Activated CD4-positive, alpha-beta T cell treated with anti-CD3 and anti-CD28 coated beads, Interleukin-2, amount 10 ng/mL, durations not matched to agents 7 days and 5 days (primary cell): ENCODE results near the gene ARMH2. TPM values are rescaled to one million over a fixed set of nuclear protein-coding genes. Genes with fewer than 3 reads are reported as not detected.

Experiments
- CTCF ChIA-PET: fragments of 350-600 bp; sonication (Branson Sonifier 250); formaldehyde crosslinking; loops from one replicate; lab custom pipeline; 2021; ENCODE audit warnings: antibody characterized with exemption; lab: Charles Lee
- POLR2A ChIA-PET: fragments of 350-600 bp; sonication (Branson Sonifier 250); formaldehyde crosslinking; loops from one replicate; lab custom pipeline; 2021; ENCODE audit warnings: antibody characterized with exemption; lab: Charles Lee
- DNase-seq: peaks from one replicate; pipeline ENCODE4 v3.0.0-alpha.2; 2020
- H3K27ac Mint-ChIP-seq: one replicate; pipeline ENCODE4 v1.8.0; 2021; ENCODE audit warnings: mild to moderate bottlenecking, moderate library complexity, mixed read lengths
- H3K27me3 Mint-ChIP-seq: one replicate; pipeline ENCODE4 v1.8.0; 2021; ENCODE audit warnings: mixed read lengths
- H3K36me3 Mint-ChIP-seq: one replicate; pipeline ENCODE4 v1.8.0; 2021; ENCODE audit warnings: low read depth, mixed read lengths
- H3K4me1 Mint-ChIP-seq: one replicate; pipeline ENCODE4 v1.8.0; 2021; ENCODE audit warnings: mixed read lengths
- H3K4me3 Mint-ChIP-seq: one replicate; pipeline ENCODE4 v1.8.0; 2021; ENCODE audit warnings: mild to moderate bottlenecking, moderate library complexity, mixed read lengths
- H3K9me3 Mint-ChIP-seq: one replicate; pipeline ENCODE4 v1.8.0; 2021; ENCODE audit warnings: mixed read lengths
- total RNA-seq, 2 experiments: library from RNA; stranded (reverse); gene quantifications; one replicate each; pipeline ENCODE4 v1.2.3, GENCODE V29; 2021

Gene ARMH2
- total RNA-seq, 2 experiments from 2014 or later = 1.8 to 2.3 TPM

- Mint-ChIP-seq H3K36me3 (peaks cover 87% of the 10 kb centered on the region), H3K4me1 (peaks cover 25% of the 10 kb centered on the region)
These were observed 33.3 kb upstream of the ARMH2 start for GRCh38 chr6:24831771-24832716.

GRCh38 chr6:24829657-24830056 lies 30.9 kb upstream of the ARMH2 start:
- CTCF ChIA-PET = interaction anchor here (0.6 to 2.1 kb wide), 3 partner anchors 16 to 43 kb away, joined by 3 to 4 read pairs (median 3); no protein-coding TSS in a partner anchor
- Mint-ChIP-seq H3K4me1 (peaks cover 12% of the 10 kb centered on the region), H3K27me3 (no peaks in the 10 kb centered on the region), H3K9me3 (peaks cover 3% of the 10 kb centered on the region), H3K4me3 (no peak overlapping the region), H3K36me3 (peaks cover 82% of the 10 kb centered on the region), H3K27ac (peak overlapping the region; percentile 11)
- POLR2A ChIA-PET = no interaction called here
- DNase-seq = no peak

More at GRCh38 chr6:24831771-24832716, 33.3 kb upstream of the ARMH2 start:
- ChIA-PET POLR2A (no interaction called here), CTCF (no interaction called here)
- DNase-seq = no peak
- H3K27me3 Mint-ChIP-seq = no peaks in the 10 kb centered on the region
- H3K4me3 Mint-ChIP-seq = peak overlapping the region; percentile 16
- H3K9me3 Mint-ChIP-seq = peaks cover 9% of the 10 kb centered on the region
- H3K27ac Mint-ChIP-seq = peak overlapping the region; percentile 60

DNA sequence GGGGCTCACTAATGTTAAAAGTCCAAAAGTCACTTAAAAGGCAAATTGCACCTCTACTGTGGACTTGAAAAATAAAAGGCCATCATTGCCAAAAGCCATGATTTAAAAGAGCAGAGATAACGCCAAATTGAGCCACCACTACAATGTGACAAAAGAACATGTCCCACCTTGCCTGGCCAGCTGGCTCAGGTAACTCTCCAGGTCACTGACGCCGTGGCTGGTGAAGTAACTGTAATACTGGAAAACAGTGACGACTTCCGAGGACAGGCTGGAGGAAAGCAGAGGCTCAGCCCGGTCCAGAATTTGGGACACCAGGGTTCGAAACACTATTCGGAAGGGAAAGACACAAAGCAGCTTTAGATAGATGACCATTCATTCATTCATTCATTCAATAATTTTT lies 29.3 kb upstream of the ARMH2 start:
- Mint-ChIP-seq H3K36me3 (peaks cover 80% of the 10 kb centered on the region), H3K9me3 (no peaks in the 10 kb centered on the region), H3K4me3 (no peak overlapping the region), H3K4me1 (peaks cover 5% of the 10 kb centered on the region), H3K27me3 (no peaks in the 10 kb centered on the region), H3K27ac (peak overlapping the region; percentile 57)
- DNase-seq = no peak
- POLR2A ChIA-PET = no interaction called here
- CTCF ChIA-PET = no interaction called here

GRCh38 chr6:24827162-24827561 lies 28.4 kb upstream of the ARMH2 start:
- H3K4me1 Mint-ChIP-seq = peaks cover 2% of the 10 kb centered on the region
- no peaks in the 10 kb centered on the region for H3K27me3 Mint-ChIP-seq
- H3K27ac Mint-ChIP-seq = no peak overlapping the region
- H3K9me3 Mint-ChIP-seq = no peaks in the 10 kb centered on the region
- H3K36me3 Mint-ChIP-seq = peaks cover 78% of the 10 kb centered on the region
- POLR2A ChIA-PET = no interaction called here
- no peak overlapping the region for H3K4me3 Mint-ChIP-seq
- DNase-seq = no peak
- CTCF ChIA-PET = no interaction called here

DNA sequence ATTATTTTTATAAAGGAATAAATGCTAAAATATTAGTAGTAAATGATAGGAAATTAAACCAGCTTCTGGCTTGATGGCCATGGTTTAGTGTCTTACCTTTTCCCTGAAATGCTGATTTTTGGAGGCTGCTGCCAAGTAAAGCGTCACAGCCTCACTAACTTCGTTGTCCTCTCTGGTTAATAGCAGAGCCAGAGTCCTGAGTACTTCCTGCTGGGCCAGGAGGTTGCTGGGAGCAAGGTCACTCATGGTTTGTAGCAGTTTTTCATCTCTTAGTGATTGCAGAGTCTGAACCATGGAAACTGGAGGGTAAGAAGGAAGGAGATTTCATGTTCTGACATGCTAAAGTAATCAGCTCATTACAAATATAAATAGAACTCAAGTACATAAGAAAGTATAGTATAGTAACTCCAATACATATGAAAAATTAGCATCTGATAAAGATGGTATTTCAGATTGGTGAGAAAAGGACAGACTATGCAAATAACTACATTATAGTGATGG lies 26.5 kb upstream of the ARMH2 start:
- Mint-ChIP-seq H3K4me3 (no peak overlapping the region), H3K36me3 (peaks cover 73% of the 10 kb centered on the region), H3K27ac (no peak overlapping the region), H3K4me1 (peaks cover 2% of the 10 kb centered on the region), H3K9me3 (no peaks in the 10 kb centered on the region), H3K27me3 (no peaks in the 10 kb centered on the region)
- ChIA-PET POLR2A (no interaction called here), CTCF (no interaction called here)
- DNase-seq = no peak

DNA sequence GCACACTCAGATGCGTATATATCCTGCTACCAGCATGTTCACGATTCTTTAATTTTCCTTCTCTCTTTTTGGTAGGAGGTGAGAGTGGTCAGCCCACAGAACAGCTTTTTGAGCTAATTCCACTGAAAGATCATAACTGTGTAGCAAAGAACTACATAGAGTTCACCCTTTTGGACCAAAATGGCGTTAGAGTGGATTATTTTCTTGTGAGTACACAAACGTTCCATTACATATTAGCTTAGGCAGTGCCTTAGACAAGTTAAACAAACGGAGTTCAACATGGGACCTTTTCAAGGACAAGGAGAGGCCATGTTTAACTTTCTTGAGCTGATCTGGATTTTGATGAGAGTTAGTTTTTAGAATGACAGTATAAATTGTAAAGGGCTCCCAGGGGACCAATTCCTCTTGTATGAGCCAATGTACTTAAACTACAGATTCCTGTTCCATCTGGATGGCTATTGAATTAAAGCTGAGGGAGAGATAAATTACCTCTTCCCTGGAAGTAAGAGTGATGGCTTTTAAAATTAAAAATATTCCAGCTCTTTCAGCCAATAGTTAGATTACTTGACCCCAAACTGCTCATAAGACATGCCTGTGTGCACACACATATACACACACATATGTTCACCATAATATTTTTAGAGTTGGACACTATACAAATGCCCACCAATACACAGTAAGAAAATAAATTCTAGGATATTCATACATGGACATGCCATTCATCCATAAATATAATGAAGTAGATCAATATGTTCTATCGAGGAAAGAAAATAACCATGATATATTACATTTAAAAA lies 25.6 kb upstream of the ARMH2 start:
- H3K4me3 Mint-ChIP-seq = no peak overlapping the region
- CTCF ChIA-PET = interaction anchor here (1.2 kb wide), 1 partner anchor 301 kb away, joined by 4 read pairs; no protein-coding TSS in a partner anchor
- no peaks in the 10 kb centered on the region for H3K9me3 Mint-ChIP-seq
- no peaks in the 10 kb centered on the region for H3K27me3 Mint-ChIP-seq
- POLR2A ChIA-PET = no interaction called here
- peaks cover 70% of the 10 kb centered on the region for H3K36me3 Mint-ChIP-seq
- H3K4me1 Mint-ChIP-seq = peaks cover 2% of the 10 kb centered on the region
- peak overlapping the region; percentile 13 for H3K27ac Mint-ChIP-seq
- no peak for DNase-seq

GRCh38 chr6:24823185-24823584 lies 24.5 kb upstream of the ARMH2 start:
- Mint-ChIP-seq H3K27ac (no peak overlapping the region), H3K27me3 (no peaks in the 10 kb centered on the region), H3K36me3 (peaks cover 76% of the 10 kb centered on the region), H3K4me3 (no peak overlapping the region), H3K4me1 (peaks cover 4% of the 10 kb centered on the region), H3K9me3 (peaks cover 7% of the 10 kb centered on the region)
- ChIA-PET CTCF (interaction anchor here (1.2 kb wide), 1 partner anchor 300 kb away, joined by 4 read pairs; no protein-coding TSS in a partner anchor), POLR2A (no interaction called here)
- DNase-seq = no peak

GRCh38 chr6:24822696-24823095 lies 24.0 kb upstream of the ARMH2 start:
- Mint-ChIP-seq H3K27ac (no peak overlapping the region), H3K27me3 (no peaks in the 10 kb centered on the region), H3K4me1 (peaks cover 4% of the 10 kb centered on the region), H3K4me3 (no peak overlapping the region), H3K9me3 (peaks cover 10% of the 10 kb centered on the region), H3K36me3 (peaks cover 77% of the 10 kb centered on the region)
- ChIA-PET CTCF (no interaction called here), POLR2A (no interaction called here)
- no peak for DNase-seq

GRCh38 chr6:24821860-24822444 lies 23.2 kb upstream of the ARMH2 start:
- no peak for DNase-seq
- no peak overlapping the region for H3K4me3 Mint-ChIP-seq
- ChIA-PET CTCF (no interaction called here), POLR2A (no interaction called here)
- peaks cover 4% of the 10 kb centered on the region for H3K4me1 Mint-ChIP-seq
- peak overlapping the region; percentile 74 for H3K27ac Mint-ChIP-seq
- peaks cover 13% of the 10 kb centered on the region for H3K9me3 Mint-ChIP-seq
- no peaks in the 10 kb centered on the region for H3K27me3 Mint-ChIP-seq
- peaks cover 74% of the 10 kb centered on the region for H3K36me3 Mint-ChIP-seq

- Mint-ChIP-seq H3K27me3 (no peaks in the 10 kb centered on the region), H3K9me3 (peaks cover 13% of the 10 kb centered on the region), H3K27ac (no peak overlapping the region), H3K4me1 (peaks cover 3% of the 10 kb centered on the region), H3K4me3 (no peak overlapping the region), H3K36me3 (peaks cover 46% of the 10 kb centered on the region)
- POLR2A ChIA-PET = no interaction called here
- DNase-seq = no peak
- CTCF ChIA-PET = interaction anchor here (1.4 kb wide), 1 partner anchor 21 kb away, joined by 4 read pairs; no protein-coding TSS in a partner anchor
These were observed 19.6 kb upstream of the ARMH2 start for GRCh38 chr6:24818346-24818745.

DNA sequence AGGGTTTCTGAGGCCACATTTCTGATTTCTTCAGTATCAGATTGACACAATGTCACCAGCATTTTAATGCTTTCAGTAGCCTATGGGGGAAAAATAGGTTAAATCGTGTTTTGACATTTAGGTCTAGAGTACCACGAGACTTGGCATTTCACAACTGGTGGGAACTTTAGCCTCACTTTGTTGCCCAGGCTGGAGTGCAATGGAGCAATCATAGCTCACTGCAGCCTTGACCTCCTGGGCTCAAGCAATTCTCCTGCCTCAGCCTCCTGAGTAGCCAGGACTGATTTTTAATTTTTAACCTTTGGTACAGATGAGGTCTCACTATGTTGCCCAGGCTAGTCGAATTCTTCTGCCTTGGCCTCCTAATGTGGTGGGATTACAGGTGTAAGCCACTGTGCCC lies 11.0 kb upstream of the ARMH2 start:
- H3K4me3 Mint-ChIP-seq = no peak overlapping the region
- POLR2A ChIA-PET = no interaction called here
- no peak for DNase-seq
- no peaks in the 10 kb centered on the region for H3K27me3 Mint-ChIP-seq
- no peaks in the 10 kb centered on the region for H3K9me3 Mint-ChIP-seq
- H3K4me1 Mint-ChIP-seq = no peaks in the 10 kb centered on the region
- no peak overlapping the region for H3K27ac Mint-ChIP-seq
- peaks cover 50% of the 10 kb centered on the region for H3K36me3 Mint-ChIP-seq
- CTCF ChIA-PET = no interaction called here

GRCh38 chr6:24807584-24807983 lies 8.9 kb upstream of the ARMH2 start:
- ChIA-PET POLR2A (no interaction called here), CTCF (interaction anchor here (1.9 kb wide), 1 partner anchor 10 kb away, joined by 6 read pairs; no protein-coding TSS in a partner anchor)
- H3K27me3 Mint-ChIP-seq = no peaks in the 10 kb centered on the region
- no peak overlapping the region for H3K4me3 Mint-ChIP-seq
- no peaks in the 10 kb centered on the region for H3K9me3 Mint-ChIP-seq
- H3K4me1 Mint-ChIP-seq = no peaks in the 10 kb centered on the region
- no peak for DNase-seq
- H3K27ac Mint-ChIP-seq = no peak overlapping the region
- H3K36me3 Mint-ChIP-seq = peaks cover 63% of the 10 kb centered on the region
